Stimulated activated naive CD4-positive, alpha-beta T cell treated with Interleukin-2 at 50 U/mL for 16 hours (primary cell): ENCODE data around the gene AGA.

Experiments
- DNase-seq: peaks from one replicate; lab custom pipeline; 2025; lab: John Stamatoyannopoulos, UW

AGA gene

DNA sequence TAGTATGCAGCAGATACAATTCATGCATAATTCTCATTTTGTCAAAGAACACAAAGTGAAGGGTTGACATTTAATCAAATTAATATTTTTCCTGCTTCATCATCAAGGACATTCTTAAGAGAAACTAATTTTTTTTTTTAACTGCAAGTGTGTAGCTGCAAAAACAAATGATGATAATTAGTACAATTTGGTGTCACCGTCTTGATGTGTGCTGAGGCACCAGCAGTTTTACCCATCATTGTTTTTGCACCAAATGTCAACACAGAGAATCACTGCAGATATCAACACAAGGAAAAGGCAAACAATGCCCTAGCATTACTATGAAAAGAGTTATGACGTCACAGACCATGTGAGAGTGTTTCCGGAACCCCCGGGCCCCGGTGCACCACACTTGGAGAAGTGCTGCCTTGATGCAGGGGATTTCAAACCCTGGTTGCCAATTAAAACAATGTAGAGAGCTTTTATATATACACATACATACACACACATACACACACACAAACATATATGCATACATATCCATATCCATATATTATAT lies 55.9 kb downstream of the AGA start:
- no peak for DNase-seq

GRCh38 chr4:177385576-177386277 lies 56.5 kb downstream of the AGA start:
- DNase-seq: no peak

DNA sequence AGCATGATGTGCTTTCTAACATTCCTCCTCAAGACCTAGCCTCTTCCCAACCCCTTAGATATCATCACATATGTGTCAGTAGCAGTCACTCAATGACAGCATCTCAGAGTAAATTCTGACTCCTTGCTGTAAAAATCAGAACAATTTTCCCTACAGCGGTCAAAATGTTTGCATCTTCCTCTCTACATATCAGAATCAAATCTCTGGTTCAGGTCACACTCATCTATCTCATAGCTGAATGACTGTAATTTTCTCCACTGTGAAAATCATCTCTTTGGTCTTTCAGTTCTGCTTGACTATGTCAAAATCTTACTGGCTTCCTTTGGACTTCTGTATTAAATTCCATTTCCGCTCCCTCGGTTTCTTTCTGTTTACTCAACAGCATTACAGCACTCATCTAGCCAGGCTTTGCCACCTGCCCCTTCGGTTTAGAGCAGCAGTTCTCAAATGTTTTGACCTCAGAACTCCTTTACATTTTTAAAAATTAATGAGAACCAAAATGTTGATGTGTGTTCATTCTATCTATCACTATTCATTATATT lies 57.3 kb downstream of the AGA start:
- no peak for DNase-seq

- DNase-seq: no peak
Measured at GRCh38 chr4:177381762-177382310, 60.4 kb downstream of the AGA start.
